Measurements from ENCODE around the gene SF3B4. TPM values are rescaled to one million over a fixed set of nuclear protein-coding genes. Genes with fewer than 3 reads are reported as not detected.

Gene SF3B4
- total RNA-seq, 2 experiments from 2014 or later: 68.6 to 71.9 TPM

DNA sequence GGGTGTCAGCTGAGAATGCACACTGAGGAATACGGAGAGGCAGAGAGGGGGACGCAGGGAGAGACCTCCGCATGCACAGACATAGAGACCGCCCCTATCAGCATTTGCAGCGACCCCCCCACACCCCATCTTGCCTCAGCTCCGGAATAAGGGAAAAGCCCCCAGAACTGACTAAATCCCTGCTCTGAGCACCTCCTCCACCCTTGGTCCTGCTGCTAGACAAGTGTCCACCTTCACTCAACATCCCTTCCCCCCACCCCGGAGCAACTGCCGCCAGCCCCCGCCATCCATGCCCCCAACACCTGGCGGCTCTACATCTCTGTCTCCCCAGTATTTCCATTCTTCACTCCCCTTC lies 10.7 kb downstream of the SF3B4 start:
- Mint-ChIP-seq H3K36me3 (ENCODE audit: low read depth) (peaks cover 6% of the 10 kb centered on the region), H3K27me3 (peaks cover 2% of the 10 kb centered on the region), H3K4me3 (peak overlapping the region; percentile 78), H3K9me3 (ENCODE audit: low read depth) (no peaks in the 10 kb centered on the region), H3K27ac (no peak overlapping the region), H3K4me1 (peaks cover 19% of the 10 kb centered on the region)
- ChIA-PET CTCF (no interaction called here), POLR2A (interaction anchor here (1.1 kb wide), 1 partner anchor 11 kb away, joined by 3 read pairs; no protein-coding TSS in a partner anchor)
- ATAC-seq (no peak), DNase-seq (no peak)
- intact Hi-C loops (cut with DNase I, micrococcal nuclease): loop anchor here in 1 of 2 experiments (1.0 kb wide), 1 partner anchor 10 kb away; the partner anchor contains the start of gene SF3B4

DNA sequence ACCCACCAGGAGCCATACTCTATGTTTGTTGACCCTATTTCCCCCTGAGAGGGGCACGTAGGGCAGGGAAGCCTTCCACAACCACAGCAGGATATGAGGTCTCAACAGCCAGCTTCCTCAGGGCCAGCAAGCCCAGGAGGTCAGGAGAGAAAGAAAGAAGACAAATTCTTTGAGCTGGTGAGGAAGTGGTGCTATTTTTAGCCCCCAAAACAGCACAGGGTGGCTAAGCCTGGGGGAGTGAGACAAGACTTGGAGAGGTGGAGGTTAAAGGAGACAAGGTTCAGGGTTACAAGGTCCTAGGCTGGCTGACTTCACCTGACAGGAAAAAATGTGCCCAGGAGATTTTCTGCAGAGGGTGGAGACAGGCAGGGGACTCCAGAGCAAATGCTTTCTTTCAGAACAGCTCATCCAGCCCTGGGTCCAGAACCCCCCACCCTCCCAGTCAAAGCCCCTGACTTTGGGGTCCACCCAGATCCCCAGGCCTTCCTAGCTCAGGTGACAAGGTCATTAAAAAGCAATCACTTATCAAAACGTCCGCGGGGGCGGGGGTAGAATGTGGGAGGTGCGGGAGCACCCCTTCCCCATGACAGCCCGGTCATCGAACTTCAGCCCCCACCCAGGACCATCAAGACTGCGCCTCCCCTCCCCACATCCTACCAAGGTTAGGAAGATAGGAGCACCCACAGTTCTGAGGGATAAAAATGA lies 11.3 kb downstream of the SF3B4 start:
- Mint-ChIP-seq H3K27me3 (peaks cover 2% of the 10 kb centered on the region), H3K27ac (no peak overlapping the region), H3K4me3 (peak overlapping the region; percentile 78), H3K4me1 (peaks cover 19% of the 10 kb centered on the region), H3K9me3 (ENCODE audit: low read depth) (no peaks in the 10 kb centered on the region), H3K36me3 (ENCODE audit: low read depth) (peaks cover under 1% of the 10 kb centered on the region)
- no peak for ATAC-seq
- intact Hi-C loops (cut with DNase I, micrococcal nuclease): no loop called here
- ChIA-PET POLR2A (interaction anchor here (1.1 kb wide), 1 partner anchor 12 kb away, joined by 3 read pairs; no protein-coding TSS in a partner anchor), CTCF (interaction anchor here (0.7 kb wide), 1 partner anchor 120 kb away, joined by 4 read pairs; no protein-coding TSS in a partner anchor)
- peak; percentile 20 for DNase-seq

DNA sequence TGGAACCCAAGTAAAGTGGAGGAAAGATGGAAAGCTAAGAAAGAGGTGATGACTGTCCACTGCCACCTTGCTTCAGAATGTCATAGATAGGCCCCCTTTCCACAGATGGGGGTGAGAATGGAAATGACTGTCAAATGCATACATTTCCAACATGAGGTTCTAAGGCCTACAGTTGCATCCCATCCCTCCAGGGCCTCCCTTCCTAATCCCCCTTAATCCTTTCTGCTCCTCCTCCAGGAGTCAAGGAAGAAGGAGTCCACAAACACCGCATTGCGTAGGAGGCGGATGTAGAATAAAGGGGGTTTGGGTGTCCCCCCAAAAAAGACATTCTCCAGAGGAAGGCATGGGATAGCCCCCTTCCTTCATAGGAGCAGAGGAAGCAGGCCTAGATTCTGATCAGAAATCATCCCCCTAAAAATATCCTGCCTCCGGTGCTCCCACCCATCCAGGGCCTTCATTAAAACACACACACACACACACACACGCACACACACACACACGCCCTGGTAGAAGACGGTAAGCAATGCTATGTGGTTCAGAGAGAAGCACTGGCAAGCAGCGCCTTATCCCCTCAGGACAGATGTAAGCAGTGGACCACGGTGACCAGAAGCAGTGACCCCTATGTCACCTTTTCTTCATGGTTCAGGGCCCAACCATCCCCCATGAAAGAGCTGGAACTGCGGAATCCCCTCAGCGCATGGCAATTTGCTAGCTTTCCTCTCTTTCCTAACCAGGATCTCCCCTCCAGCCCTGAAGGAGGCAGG lies 12.0 kb downstream of the SF3B4 start:
- peak overlapping the region; percentile 78 for H3K4me3 Mint-ChIP-seq
- no peak for ATAC-seq
- CTCF ChIA-PET: interaction anchor here (0.7 kb wide), 1 partner anchor 121 kb away, joined by 4 read pairs; no protein-coding TSS in a partner anchor
- no peak overlapping the region for H3K27ac Mint-ChIP-seq
- no peaks in the 10 kb centered on the region for H3K36me3 Mint-ChIP-seq (ENCODE audit: low read depth)
- DNase-seq: no peak
- POLR2A ChIA-PET: interaction anchor here (1.1 kb wide), 1 partner anchor 13 kb away, joined by 3 read pairs; no protein-coding TSS in a partner anchor
- intact Hi-C loops (cut with DNase I, micrococcal nuclease): no loop called here
- H3K9me3 Mint-ChIP-seq (ENCODE audit: low read depth): no peaks in the 10 kb centered on the region
- peaks cover 2% of the 10 kb centered on the region for H3K27me3 Mint-ChIP-seq
- H3K4me1 Mint-ChIP-seq: peaks cover 19% of the 10 kb centered on the region

DNA sequence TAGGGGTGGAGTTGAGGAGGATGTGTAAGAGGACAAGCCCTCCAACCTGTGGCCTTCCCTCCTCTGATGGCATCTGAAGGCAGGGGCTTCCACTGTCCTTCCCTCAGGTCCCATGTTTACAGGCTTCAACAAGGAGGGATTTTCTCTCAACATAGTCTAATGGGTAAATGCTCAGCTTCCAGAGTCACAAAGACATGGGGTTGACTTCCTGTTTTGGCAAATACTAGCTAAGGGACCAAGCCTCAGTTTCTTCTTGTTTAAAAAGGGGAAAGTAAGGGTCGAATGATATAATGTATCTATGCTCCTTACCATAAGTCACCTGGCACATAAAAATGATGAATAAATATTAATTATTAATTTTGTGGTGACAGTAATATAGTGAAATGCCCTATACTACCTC lies 13.1 kb downstream of the SF3B4 start:
- Mint-ChIP-seq H3K4me3 (no peak overlapping the region), H3K27me3 (peaks cover 2% of the 10 kb centered on the region), H3K27ac (no peak overlapping the region), H3K9me3 (ENCODE audit: low read depth) (no peaks in the 10 kb centered on the region), H3K4me1 (peaks cover 19% of the 10 kb centered on the region), H3K36me3 (ENCODE audit: low read depth) (no peaks in the 10 kb centered on the region)
- ChIA-PET POLR2A (interaction anchor here (0.5 kb wide), 1 partner anchor 358 kb away, joined by 6 read pairs; no protein-coding TSS in a partner anchor), CTCF (no interaction called here)
- intact Hi-C loops (cut with DNase I, micrococcal nuclease): no loop called here
- no peak for DNase-seq
- ATAC-seq: no peak

DNA sequence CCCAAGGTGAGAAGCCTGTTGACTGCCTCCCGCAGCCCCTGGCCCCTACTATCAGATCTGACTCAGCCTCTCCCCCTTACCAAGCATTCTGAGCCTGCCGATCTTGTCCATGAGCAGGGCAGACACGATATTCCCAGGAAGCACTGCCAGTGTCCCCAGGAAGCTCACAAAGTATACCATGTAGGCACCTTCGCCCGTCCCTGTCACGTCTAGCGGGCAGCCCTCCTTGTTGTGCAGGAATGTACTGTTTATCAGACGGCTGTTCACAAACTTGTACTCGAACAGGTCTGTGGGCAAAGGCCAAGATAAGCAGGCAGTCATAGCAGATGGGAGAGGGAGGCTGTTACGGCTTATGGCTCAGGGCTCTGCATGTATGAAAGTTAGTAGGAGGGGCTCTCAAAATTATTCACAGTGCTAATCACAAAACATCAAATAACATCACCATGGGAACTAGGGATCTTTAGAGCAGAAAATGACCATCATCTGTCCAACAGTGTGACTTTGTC lies 21.0 kb downstream of the SF3B4 start:
- Mint-ChIP-seq H3K27ac (no peak overlapping the region), H3K4me3 (no peak overlapping the region), H3K9me3 (ENCODE audit: low read depth) (no peaks in the 10 kb centered on the region), H3K4me1 (no peaks in the 10 kb centered on the region), H3K27me3 (no peaks in the 10 kb centered on the region), H3K36me3 (ENCODE audit: low read depth) (peaks cover 9% of the 10 kb centered on the region)
- ATAC-seq (no peak), DNase-seq (no peak)
- intact Hi-C loops (cut with DNase I, micrococcal nuclease): no loop called here
- CTCF ChIA-PET: interaction anchor here (0.5 kb wide), 1 partner anchor 210 kb away, joined by 3 read pairs; no protein-coding TSS in a partner anchor
- POLR2A ChIA-PET: no interaction called here

DNA sequence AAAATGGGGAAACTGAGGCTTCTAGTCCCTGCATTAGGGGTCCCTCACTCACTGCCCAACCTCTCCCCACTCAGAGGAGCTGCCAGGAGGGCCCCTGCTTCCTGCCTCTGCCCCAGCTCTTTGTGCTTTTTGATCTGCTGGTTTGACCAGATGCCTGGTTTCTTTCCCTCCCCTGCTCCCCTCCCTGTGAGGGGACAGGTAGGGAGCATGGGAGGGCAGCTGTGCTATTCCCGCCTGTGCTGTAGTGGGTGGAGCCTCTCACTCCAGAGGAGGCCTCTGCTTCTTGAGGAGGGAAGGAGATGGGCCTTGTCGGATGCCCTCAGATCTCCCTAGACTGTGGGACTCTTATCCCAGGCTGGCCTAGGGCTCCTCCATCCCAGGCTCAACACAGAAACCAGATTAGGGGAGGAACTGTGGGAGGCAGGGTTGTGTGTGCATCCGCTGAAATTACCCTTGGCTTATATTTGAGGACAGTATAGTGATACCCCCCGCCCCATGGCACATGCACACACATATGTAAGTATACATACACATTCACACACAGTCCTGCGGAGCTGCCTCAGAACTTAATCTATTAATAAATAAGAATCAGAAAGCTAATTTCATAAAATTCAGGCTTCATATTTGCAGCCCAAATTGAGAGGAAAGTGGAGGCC lies 23.6 kb downstream of the SF3B4 start:
- ChIA-PET CTCF (interaction anchor here (0.6 kb wide), 1 partner anchor 15 kb away, joined by 4 read pairs; no protein-coding TSS in a partner anchor), POLR2A (interaction anchor here (1.3 kb wide), 1 partner anchor 16 kb away, joined by 3 read pairs; a partner anchor contains a TSS)
- no peak overlapping the region for H3K4me3 Mint-ChIP-seq
- DNase-seq (no peak), ATAC-seq (no peak)
- H3K9me3 Mint-ChIP-seq (ENCODE audit: low read depth): no peaks in the 10 kb centered on the region
- no peak overlapping the region for H3K27ac Mint-ChIP-seq
- H3K4me1 Mint-ChIP-seq: peaks cover 15% of the 10 kb centered on the region
- intact Hi-C loops (cut with DNase I, micrococcal nuclease): no loop called here
- no peaks in the 10 kb centered on the region for H3K27me3 Mint-ChIP-seq
- H3K36me3 Mint-ChIP-seq (ENCODE audit: low read depth): peaks cover 25% of the 10 kb centered on the region

DNA sequence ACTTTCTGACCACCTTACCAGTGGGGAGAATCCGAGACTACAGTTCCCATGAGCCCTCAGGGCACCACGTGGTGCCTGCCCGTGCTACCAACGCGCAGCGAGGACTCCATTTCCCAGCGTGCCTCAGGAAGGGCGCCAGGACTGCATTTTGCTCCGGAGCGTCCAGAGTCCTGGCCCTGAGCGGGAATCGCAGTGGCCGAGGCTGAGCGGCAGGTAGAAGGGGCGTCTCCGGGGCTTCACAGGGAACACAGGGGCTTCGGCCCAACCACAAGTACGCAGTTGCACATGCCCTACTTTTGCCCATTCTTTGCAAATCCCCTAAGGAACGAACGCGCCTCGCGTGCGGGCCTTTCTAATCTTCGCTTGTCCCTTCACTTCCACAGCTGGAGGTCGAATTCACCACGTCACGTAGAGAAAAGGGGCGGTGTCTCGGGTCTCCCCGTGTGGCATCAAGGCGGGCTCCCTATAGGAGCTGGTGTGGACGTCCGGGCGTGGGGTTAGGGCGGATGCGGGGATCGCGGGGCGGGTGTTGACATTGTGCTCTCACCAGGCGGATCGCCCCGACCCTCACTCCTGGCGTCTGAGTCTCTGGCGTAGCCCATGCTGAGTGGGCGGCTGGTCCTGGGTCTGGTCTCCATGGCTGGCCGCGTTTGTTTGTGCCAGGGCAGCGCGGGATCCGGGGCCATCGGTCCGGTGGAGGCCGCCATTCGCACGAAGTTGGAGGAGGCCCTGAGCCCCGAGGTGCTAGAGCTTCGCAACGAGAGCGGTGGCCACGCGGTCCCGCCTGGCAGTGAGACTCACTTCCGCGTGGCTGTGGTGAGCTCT lies 27.9 kb downstream of the SF3B4 start, which contains the start of gene BOLA1:
Gene BOLA1, plus strand, starts transcription at position 109 of the 825 bp plus-strand sequence. Its CDS starts 492 bp downstream, at position 601.
- Mint-ChIP-seq H3K4me1 (peaks cover 18% of the 10 kb centered on the region), H3K9me3 (ENCODE audit: low read depth) (no peaks in the 10 kb centered on the region), H3K36me3 (ENCODE audit: low read depth) (peaks cover 23% of the 10 kb centered on the region), H3K27me3 (no peaks in the 10 kb centered on the region), H3K27ac (peak within 1 kb of the TSS; percentile 95), H3K4me3 (peak within 1 kb of the TSS; percentile 89)
- intact Hi-C loops (cut with DNase I, micrococcal nuclease): loop anchor here (1.0 to 10.0 kb wide), 9 partner anchors 11 to 337 kb away; partner anchors contain the start of genes SF3B4 (in 2 of the 2), ANP32E (in 1 of the 2) and VPS45 (in 1 of the 2)
- ChIA-PET POLR2A (interaction anchor here (1.4 kb wide), 1 partner anchor 13 kb away, joined by 33 read pairs; a partner anchor contains a TSS), CTCF (interaction anchor here (1.4 kb wide), 1 partner anchor 288 kb away, joined by 4 read pairs; no protein-coding TSS in a partner anchor)
- DNase-seq: peak; percentile 91
- peak; percentile 99 for ATAC-seq

DNA sequence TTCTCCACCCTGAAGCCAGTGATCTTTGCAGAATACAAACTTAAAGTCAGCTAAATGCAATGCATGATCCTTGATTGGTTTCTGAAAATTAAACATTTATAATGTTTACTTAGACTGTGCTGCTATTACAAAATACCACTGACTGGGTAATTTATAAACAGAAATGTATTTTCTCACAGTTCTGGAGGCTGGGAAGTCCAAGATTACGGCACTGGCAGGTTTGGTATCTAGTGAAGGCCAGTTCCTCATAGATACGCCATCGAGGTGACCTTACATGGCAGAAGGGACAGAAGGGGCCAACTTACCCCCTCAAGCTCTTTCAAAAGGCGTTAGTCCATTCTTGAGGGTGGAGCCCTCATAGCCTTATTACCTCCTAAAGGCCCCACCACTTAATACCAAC lies 31.0 kb downstream of the SF3B4 start:
- H3K27me3 Mint-ChIP-seq: no peaks in the 10 kb centered on the region
- CTCF ChIA-PET: no interaction called here
- H3K4me1 Mint-ChIP-seq: peaks cover 18% of the 10 kb centered on the region
- ATAC-seq (no peak), DNase-seq (no peak)
- intact Hi-C loops (cut with DNase I, micrococcal nuclease): loop anchor here in 1 of 2 experiments (10.0 kb wide), 1 partner anchor 268 kb away; no protein-coding TSS in a partner anchor
- H3K27ac Mint-ChIP-seq: no peak overlapping the region
- peaks cover 17% of the 10 kb centered on the region for H3K36me3 Mint-ChIP-seq (ENCODE audit: low read depth)
- POLR2A ChIA-PET: no interaction called here
- H3K9me3 Mint-ChIP-seq (ENCODE audit: low read depth): no peaks in the 10 kb centered on the region
- H3K4me3 Mint-ChIP-seq: no peak overlapping the region

DNA sequence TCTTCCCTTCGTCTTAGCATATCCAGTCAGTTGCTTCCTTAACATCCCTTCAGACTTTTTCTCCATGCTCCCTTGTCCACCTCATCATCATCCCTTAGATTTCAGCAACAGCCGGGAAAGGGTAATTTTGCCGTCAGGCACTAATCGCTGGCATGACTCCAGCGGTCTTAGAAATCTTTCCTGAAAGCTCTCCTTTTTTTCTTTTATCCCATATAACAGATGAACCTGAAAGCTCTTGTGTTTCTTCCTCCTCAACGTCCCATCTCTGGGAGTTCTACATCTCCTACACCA lies 38.7 kb downstream of the SF3B4 start:
- intact Hi-C loops (cut with DNase I, micrococcal nuclease): loop anchor here (1.0 kb wide), 7 partner anchors 10 to 345 kb away; partner anchors contain the start of genes BOLA1 (in 2 of the 2), SF3B4 (in 2 of the 2), OTUD7B (in 1 of the 2) and VPS45 (in 1 of the 2)
- Mint-ChIP-seq H3K9me3 (ENCODE audit: low read depth) (no peaks in the 10 kb centered on the region), H3K27me3 (no peaks in the 10 kb centered on the region), H3K4me3 (no peak overlapping the region), H3K4me1 (no peaks in the 10 kb centered on the region), H3K36me3 (ENCODE audit: low read depth) (no peaks in the 10 kb centered on the region), H3K27ac (no peak overlapping the region)
- ChIA-PET CTCF (interaction anchor here (0.7 to 1.5 kb wide), 3 partner anchors 10 to 298 kb away, joined by 4 to 6 read pairs (median 4); no protein-coding TSS in a partner anchor), POLR2A (interaction anchor here (0.7 to 4.8 kb wide), 4 partner anchors 11 to 179 kb away, joined by 3 to 33 read pairs (median 4); partner anchors contain the start of genes BOLA1 and VPS45)
- ATAC-seq: no peak
- no peak for DNase-seq

Data from activated CD4-positive, alpha-beta T cell treated with anti-CD3 and anti-CD28 coated beads for 36 hours (primary cell).